ENCODE measurements around the gene BDNF. TPM values are rescaled to one million over a fixed set of nuclear protein-coding genes. Genes with fewer than 3 reads are reported as not detected.

The BDNF gene
- total and polyA plus RNA-seq, 2 of the 8 experiments (the other 6 are each of a cell fraction or from before 2014, with no cell fraction given), result 2.4 to 5.4 TPM

- H2BK15ac ChIP-seq (ENCODE audit: low read length), result no peak overlapping the region
- H2AK5ac ChIP-seq (ENCODE audit: low read depth, low read length), result no peak overlapping the region
- H3K4me1 ChIP-seq (replicated peaks in 1 of 4; ENCODE audit: control insufficient read depth in 3 of 4, insufficient read depth in 4 of 4, low read length in 3 of 4), result peaks cover 5 to 11% (median 9%) of the 10 kb centered on the region in 4 experiments; a peak in 6 of 7 replicates
- H3K79me2 ChIP-seq (ENCODE audit: control insufficient read depth in 1 of 2, insufficient read depth in 2 of 2, low read length in 2 of 2), result no peaks in the 10 kb centered on the region
- peak overlapping the region in 3 of 4 experiments; percentile 77 to 99 (median 80); a peak in 5 of 8 replicates for H3K4me3 ChIP-seq (ENCODE audit: extremely low read depth in 1 of 4, insufficient read depth in 2 of 4, low read depth in 3 of 4, low read length in 4 of 4)
- H2BK12ac ChIP-seq (ENCODE audit: low read depth, low read length), result no peak overlapping the region
- H2BK120ac ChIP-seq (replicated peaks; ENCODE audit: low read depth, low read length), result no peak overlapping the region
- no peaks in the 10 kb centered on the region for H3K36me3 ChIP-seq (ENCODE audit: control insufficient read depth in 2 of 4, insufficient read depth in 4 of 4, low read length in 3 of 4)
- H3K27me3 ChIP-seq (replicated peaks in 1 of 4; ENCODE audit: control insufficient read depth in 3 of 4, extremely low read depth in 1 of 4, insufficient read depth in 3 of 4, low read length in 3 of 4), result peaks cover 7 to 24% (median 20%) of the 10 kb centered on the region in 4 experiments
- no peak overlapping the region for H2BK20ac ChIP-seq (ENCODE audit: low read length)
- no peak overlapping the region for H3K23ac ChIP-seq (ENCODE audit: insufficient read length)
- ChIA-PET POLR2A (ENCODE audit: partially characterized antibody) (interaction anchor here (0.7 to 9.1 kb wide), 18 partner anchors 8 to 440 kb away, joined by 3 to 191 read pairs (median 4); partner anchors contain the start of gene BDNF), CTCF (ENCODE audit: partially characterized antibody) (interaction anchor here (0.6 to 11.2 kb wide), 31 partner anchors 8 to 1617 kb away, joined by 3 to 223 read pairs (median 3); partner anchors contain the start of gene BDNF)
- H2BK5ac ChIP-seq (ENCODE audit: low read depth, low read length), result no peak overlapping the region
- H4K5ac ChIP-seq (ENCODE audit: insufficient read length, low read depth, low read length), result no peak overlapping the region
- H3K4ac ChIP-seq (replicated peaks; ENCODE audit: insufficient read length, low read depth, low read length), result no peak overlapping the region
- H3K9me3 ChIP-seq (ENCODE audit: insufficient read depth in 2 of 2, low read depth in 1 of 2, low read length in 1 of 2), result no peaks in the 10 kb centered on the region
- peak overlapping the region; percentile 93 to 94 for H3K4me2 ChIP-seq (ENCODE audit: insufficient read depth in 1 of 2, low read depth in 2 of 2, low read length in 2 of 2)
- no peak overlapping the region for H4K91ac ChIP-seq (replicated peaks; ENCODE audit: insufficient read length, low read length)
- no peak for DNase-seq (ENCODE audit: low read depth in 1 of 2, low spot score in 2 of 2)
- H3K27ac ChIP-seq (ENCODE audit: low read depth, low read length), result no peak overlapping the region
- no peaks in the 10 kb centered on the region for H3K79me1 ChIP-seq (ENCODE audit: low read depth, low read length)
- H3K14ac ChIP-seq (ENCODE audit: insufficient read length), result no peak overlapping the region
- peak overlapping the region in 1 of 4 experiments; percentile 31; a peak in 1 of 7 replicates for H3K9ac ChIP-seq (replicated peaks in 1 of 4; ENCODE audit: extremely low read depth in 1 of 4, low read depth in 3 of 4, low read length in 3 of 4)
- no peak overlapping the region for H2AFZ ChIP-seq (ENCODE audit: low read length)
- H3K18ac ChIP-seq (ENCODE audit: extremely low read depth, low read length), result no peak overlapping the region
- no peak overlapping the region for H4K8ac ChIP-seq (ENCODE audit: extremely low read depth, insufficient read depth, low read length)
- no peak for FAIRE-seq
- peaks cover 0 to 4% of the 10 kb centered on the region in 2 experiments for H4K20me1 ChIP-seq (replicated peaks in 1 of 2; ENCODE audit: control insufficient read depth in 1 of 2, insufficient read depth in 2 of 2, low read length in 2 of 2)
- H3K23me2 ChIP-seq (ENCODE audit: low read depth, low read length), result peaks cover 33% of the 10 kb centered on the region
- H3K56ac ChIP-seq (replicated peaks; ENCODE audit: insufficient read length, low read depth, low read length), result no peak overlapping the region
- TF ChIP-seq CEBPB (IDR thresholded peaks at IDR 0.05; ENCODE audit: low read depth, low read length) (no peak), EGR1 (IDR thresholded peaks at IDR 0.05; ENCODE audit: borderline replicate concordance, low read depth, low read length) (no peak)
Measured at GRCh38 chr11:27717377-27717776, 17.1 kb upstream of the BDNF start.
